Measurements from ENCODE around the gene SLC26A11. TPM values are rescaled to one million over a fixed set of nuclear protein-coding genes. Genes with fewer than 3 reads are reported as not detected.

The SLC26A11 gene
- total and polyA plus RNA-seq, 7 donors: 2.2 to 5.1 (median 3.2) TPM

GRCh38 chr17:80260069-80260535 is 39.9 kb downstream of the SLC26A11 start:
- 0 to 1% (median 1%) methylated on average over 12 to 63 of the region's 63 CpGs for WGBS, 3 donors
- Histone ChIP-seq H3K27ac (peak overlapping the region; percentile 95), H3K9me3 (no peaks in the 10 kb centered on the region), H3K36me3 (ENCODE audit: insufficient read depth in 1 of 2, low read depth in 1 of 2) (peaks cover 0 to 5% of the 10 kb centered on the region in 2 donors), H3K4me3 (peak overlapping the region; percentile 78), H3K4me1 (peaks cover 39% of the 10 kb centered on the region), H3K27me3 (ENCODE audit: insufficient read depth in 3 of 3, low read length in 2 of 3) (no peaks in the 10 kb centered on the region)
- intact Hi-C loops (cut with DNase I): loop anchor here (5.0 kb wide), 2 partner anchors 43 to 108 kb away; no protein-coding TSS in a partner anchor
- no peak for TF ChIP-seq CTCF (IDR thresholded peaks at IDR 0.05)
- ATAC-seq (peak; percentile 74 to 84 (median 82)), DNase-seq (peak; percentile 81 to 87)

- Histone ChIP-seq H3K27me3 (ENCODE audit: insufficient read depth in 3 of 3, low read length in 2 of 3) (no peaks in the 10 kb centered on the region), H3K9me3 (no peaks in the 10 kb centered on the region), H3K4me1 (peaks cover 32% of the 10 kb centered on the region), H3K27ac (peak within 1 kb of the TSS; percentile 95), H3K36me3 (ENCODE audit: insufficient read depth in 1 of 2, low read depth in 1 of 2) (peaks cover 0 to 12% of the 10 kb centered on the region in 2 donors), H3K4me3 (peak within 1 kb of the TSS; percentile 96)
- 0% methylated on average over 8 to 52 of the region's 54 CpGs for WGBS, 3 donors
- TF ChIP-seq CTCF (IDR thresholded peaks at IDR 0.05): no peak
- peak; percentile 60 to 77 for DNase-seq
- peak; percentile 53 to 68 (median 64) for ATAC-seq
- intact Hi-C loops (cut with DNase I): loop anchor here (5.0 kb wide), 2 partner anchors 43 to 108 kb away; no protein-coding TSS in a partner anchor
These were observed 40.5 kb downstream of the SLC26A11 start, which contains the start of gene RNF213 for GRCh38 chr17:80260791-80261158. Gene RNF213, plus strand, starts transcription at chr17:80260852. Its CDS starts 2,830 bp downstream, at chr17:80263682.

GRCh38 chr17:80261159-80261894 is 41.1 kb downstream of the SLC26A11 start:
- intact Hi-C loops (cut with DNase I): loop anchor here (5.0 kb wide), 2 partner anchors 44 to 109 kb away; no protein-coding TSS in a partner anchor
- 5 to 6% (median 5%) methylated on average over 34 to 45 of the region's 45 CpGs for WGBS, 3 donors
- Histone ChIP-seq H3K4me3 (peak overlapping the region; percentile 96), H3K36me3 (ENCODE audit: insufficient read depth in 1 of 2, low read depth in 1 of 2) (peaks cover 0 to 17% of the 10 kb centered on the region in 2 donors), H3K27me3 (ENCODE audit: insufficient read depth in 3 of 3, low read length in 2 of 3) (no peaks in the 10 kb centered on the region), H3K9me3 (no peaks in the 10 kb centered on the region), H3K27ac (peak overlapping the region; percentile 95), H3K4me1 (peaks cover 29% of the 10 kb centered on the region)
- TF ChIP-seq CTCF (IDR thresholded peaks at IDR 0.05): no peak
- ATAC-seq (peak; percentile 13 to 32 (median 26)), DNase-seq (peak; percentile 52 to 74)

GRCh38 chr17:80261895-80262279 is 41.7 kb downstream of the SLC26A11 start:
- H3K27me3 ChIP-seq (ENCODE audit: insufficient read depth in 3 of 3, low read length in 2 of 3): no peaks in the 10 kb centered on the region
- intact Hi-C loops (cut with DNase I): loop anchor here (5.0 kb wide), 2 partner anchors 45 to 110 kb away; no protein-coding TSS in a partner anchor

More at GRCh38 chr17:80261895-80262279, 41.7 kb downstream of the SLC26A11 start:
- H3K36me3 ChIP-seq (ENCODE audit: insufficient read depth in 1 of 2, low read depth in 1 of 2): peaks cover 0 to 23% of the 10 kb centered on the region in 2 donors
- no peaks in the 10 kb centered on the region for H3K9me3 ChIP-seq
- peaks cover 29% of the 10 kb centered on the region for H3K4me1 ChIP-seq
- DNase-seq (no peak), ATAC-seq (no peak)
- TF ChIP-seq CTCF (IDR thresholded peaks at IDR 0.05): no peak
- H3K4me3 ChIP-seq: peak overlapping the region; percentile 96
- peak overlapping the region; percentile 95 for H3K27ac ChIP-seq
- WGBS, 3 donors: 51 to 60% (median 55%) methylated on average over 8 of the region's 8 CpGs
